ENCODE measurements around the gene FLII. TPM values are rescaled to one million over a fixed set of nuclear protein-coding genes. Genes with fewer than 3 reads are reported as not detected.

The FLII gene
- total and polyA plus RNA-seq, 2 experiments from 2014 or later = 175 to 373 TPM

DNA sequence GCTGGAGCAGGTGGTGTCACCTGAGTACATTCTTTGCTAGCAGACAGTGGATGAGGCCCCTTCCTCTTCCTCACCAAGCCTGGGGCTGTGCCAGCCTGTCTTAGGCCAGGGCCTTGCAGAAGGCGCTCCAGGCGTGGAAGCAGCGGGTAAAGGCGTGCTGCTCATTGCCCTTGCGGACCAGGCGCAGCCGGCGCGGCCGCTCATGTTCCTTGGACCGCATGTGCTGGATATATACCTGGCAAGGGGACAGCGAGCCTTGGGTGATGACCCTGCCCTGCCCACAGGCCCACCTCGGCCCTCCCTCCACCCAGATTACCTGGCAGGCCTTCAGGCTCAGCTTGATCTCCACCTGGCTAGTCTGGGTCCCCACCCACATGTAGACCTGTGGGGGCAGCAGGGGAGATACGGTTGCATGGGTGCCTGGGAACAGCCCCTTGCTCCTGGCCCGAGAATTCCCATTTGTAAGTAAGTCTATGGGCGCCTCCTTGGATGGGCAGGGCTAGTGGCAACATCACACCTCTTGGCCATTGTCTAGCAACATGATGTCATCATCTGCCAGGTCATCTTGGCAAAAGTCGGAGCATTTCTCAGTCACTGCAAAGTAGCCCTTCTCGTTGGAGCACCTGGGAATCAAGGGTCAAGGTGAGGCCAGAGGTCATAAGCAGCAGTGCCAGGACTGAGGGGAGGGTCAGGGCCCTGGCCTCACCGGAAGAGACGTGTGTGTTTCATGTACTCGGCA lies 13.3 kb downstream of the FLII start:
- H3K27ac Mint-ChIP-seq = peak overlapping the region; percentile 83; the same call in 1 of the 2 replicates
- H3F3A ChIP-seq (replicated peaks; ENCODE audit: low read depth) = peaks cover 16% of the 10 kb centered on the region
- H2AFZ ChIP-seq = no peak overlapping the region
- ATAC-seq (no peak), DNase-seq (ENCODE audit: low spot score) (no peak)
- H3K27me3 ChIP-seq (ENCODE audit: insufficient read depth) = no peaks in the 10 kb centered on the region
- no peaks in the 10 kb centered on the region for H3K9me2 ChIP-seq (ENCODE audit: insufficient read depth)
- H3K36me3 ChIP-seq (ENCODE audit: insufficient read depth) = peaks cover 12% of the 10 kb centered on the region; the same call in 1 of the 2 replicates
- H3K4me1 ChIP-seq (ENCODE audit: insufficient read depth) = peaks cover 5% of the 10 kb centered on the region; the same call in 1 of the 2 replicates
- H3K4me1 Mint-ChIP-seq = peaks cover 16% of the 10 kb centered on the region
- H3K4me3 ChIP-seq = no peak overlapping the region
- peaks cover 30% of the 10 kb centered on the region for H3K27me3 Mint-ChIP-seq (ENCODE audit: insufficient read depth, low read depth, poor library complexity)
- H3K36me3 Mint-ChIP-seq (ENCODE audit: low read depth) = peaks cover 59% of the 10 kb centered on the region
- H3K4me3 Mint-ChIP-seq = peak overlapping the region; percentile 19; the same call in 1 of the 3 replicates
- peaks cover 4% of the 10 kb centered on the region; the same call in 1 of the 2 replicates for H4K20me1 ChIP-seq (replicated peaks; ENCODE audit: insufficient read depth)
- H3K79me2 ChIP-seq (replicated peaks; ENCODE audit: insufficient read depth) = no peaks in the 10 kb centered on the region
- H3K9me3 Mint-ChIP-seq = no peaks in the 10 kb centered on the region; the same call in 2 of the 3 replicates
- TF ChIP-seq, protein P1, sequence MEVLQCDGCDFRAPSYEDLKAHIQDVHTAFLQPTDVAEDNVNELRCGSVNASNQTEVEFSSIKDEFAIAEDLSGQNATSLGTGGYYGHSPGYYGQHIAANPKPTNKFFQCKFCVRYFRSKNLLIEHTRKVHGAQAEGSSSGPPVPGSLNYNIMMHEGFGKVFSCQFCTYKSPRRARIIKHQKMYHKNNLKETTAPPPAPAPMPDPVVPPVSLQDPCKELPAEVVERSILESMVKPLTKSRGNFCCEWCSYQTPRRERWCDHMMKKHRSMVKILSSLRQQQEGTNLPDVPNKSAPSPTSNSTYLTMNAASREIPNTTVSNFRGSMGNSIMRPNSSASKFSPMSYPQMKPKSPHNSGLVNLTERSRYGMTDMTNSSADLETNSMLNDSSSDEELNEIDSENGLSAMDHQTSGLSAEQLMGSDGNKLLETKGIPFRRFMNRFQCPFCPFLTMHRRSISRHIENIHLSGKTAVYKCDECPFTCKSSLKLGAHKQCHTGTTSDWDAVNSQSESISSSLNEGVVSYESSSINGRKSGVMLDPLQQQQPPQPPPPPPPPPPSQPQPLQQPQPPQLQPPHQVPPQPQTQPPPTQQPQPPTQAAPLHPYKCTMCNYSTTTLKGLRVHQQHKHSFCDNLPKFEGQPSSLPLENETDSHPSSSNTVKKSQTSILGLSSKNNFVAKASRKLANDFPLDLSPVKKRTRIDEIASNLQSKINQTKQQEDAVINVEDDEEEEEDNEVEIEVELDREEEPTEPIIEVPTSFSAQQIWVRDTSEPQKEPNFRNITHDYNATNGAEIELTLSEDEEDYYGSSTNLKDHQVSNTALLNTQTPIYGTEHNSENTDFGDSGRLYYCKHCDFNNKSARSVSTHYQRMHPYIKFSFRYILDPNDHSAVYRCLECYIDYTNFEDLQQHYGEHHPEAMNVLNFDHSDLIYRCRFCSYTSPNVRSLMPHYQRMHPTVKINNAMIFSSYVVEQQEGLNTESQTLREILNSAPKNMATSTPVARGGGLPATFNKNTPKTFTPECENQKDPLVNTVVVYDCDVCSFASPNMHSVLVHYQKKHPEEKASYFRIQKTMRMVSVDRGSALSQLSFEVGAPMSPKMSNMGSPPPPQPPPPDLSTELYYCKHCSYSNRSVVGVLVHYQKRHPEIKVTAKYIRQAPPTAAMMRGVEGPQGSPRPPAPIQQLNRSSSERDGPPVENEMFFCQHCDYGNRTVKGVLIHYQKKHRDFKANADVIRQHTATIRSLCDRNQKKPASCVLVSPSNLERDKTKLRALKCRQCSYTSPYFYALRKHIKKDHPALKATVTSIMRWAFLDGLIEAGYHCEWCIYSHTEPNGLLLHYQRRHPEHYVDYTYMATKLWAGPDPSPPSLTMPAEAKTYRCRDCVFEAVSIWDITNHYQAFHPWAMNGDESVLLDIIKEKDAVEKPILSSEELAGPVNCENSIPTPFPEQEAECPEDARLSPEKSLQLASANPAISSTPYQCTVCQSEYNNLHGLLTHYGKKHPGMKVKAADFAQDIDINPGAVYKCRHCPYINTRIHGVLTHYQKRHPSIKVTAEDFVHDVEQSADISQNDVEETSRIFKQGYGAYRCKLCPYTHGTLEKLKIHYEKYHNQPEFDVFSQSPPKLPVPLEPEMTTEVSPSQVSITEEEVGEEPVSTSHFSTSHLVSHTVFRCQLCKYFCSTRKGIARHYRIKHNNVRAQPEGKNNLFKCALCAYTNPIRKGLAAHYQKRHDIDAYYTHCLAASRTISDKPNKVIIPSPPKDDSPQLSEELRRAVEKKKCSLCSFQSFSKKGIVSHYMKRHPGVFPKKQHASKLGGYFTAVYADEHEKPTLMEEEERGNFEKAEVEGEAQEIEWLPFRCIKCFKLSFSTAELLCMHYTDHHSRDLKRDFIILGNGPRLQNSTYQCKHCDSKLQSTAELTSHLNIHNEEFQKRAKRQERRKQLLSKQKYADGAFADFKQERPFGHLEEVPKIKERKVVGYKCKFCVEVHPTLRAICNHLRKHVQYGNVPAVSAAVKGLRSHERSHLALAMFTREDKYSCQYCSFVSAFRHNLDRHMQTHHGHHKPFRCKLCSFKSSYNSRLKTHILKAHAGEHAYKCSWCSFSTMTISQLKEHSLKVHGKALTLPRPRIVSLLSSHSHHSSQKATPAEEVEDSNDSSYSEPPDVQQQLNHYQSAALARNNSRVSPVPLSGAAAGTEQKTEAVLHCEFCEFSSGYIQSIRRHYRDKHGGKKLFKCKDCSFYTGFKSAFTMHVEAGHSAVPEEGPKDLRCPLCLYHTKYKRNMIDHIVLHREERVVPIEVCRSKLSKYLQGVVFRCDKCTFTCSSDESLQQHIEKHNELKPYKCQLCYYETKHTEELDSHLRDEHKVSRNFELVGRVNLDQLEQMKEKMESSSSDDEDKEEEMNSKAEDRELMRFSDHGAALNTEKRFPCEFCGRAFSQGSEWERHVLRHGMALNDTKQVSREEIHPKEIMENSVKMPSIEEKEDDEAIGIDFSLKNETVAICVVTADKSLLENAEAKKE (CRISPR knock-in tag; IDR thresholded peaks at IDR 0.05) = no peak
- TF ChIP-seq JUNB (IDR thresholded peaks at IDR 0.05; ENCODE audit: unreplicated experiment) = no peak
- TF ChIP-seq EZH2 (IDR thresholded peaks at IDR 0.05; ENCODE audit: low read depth, unreplicated experiment) = no peak
- TF ChIP-seq, protein P2, sequence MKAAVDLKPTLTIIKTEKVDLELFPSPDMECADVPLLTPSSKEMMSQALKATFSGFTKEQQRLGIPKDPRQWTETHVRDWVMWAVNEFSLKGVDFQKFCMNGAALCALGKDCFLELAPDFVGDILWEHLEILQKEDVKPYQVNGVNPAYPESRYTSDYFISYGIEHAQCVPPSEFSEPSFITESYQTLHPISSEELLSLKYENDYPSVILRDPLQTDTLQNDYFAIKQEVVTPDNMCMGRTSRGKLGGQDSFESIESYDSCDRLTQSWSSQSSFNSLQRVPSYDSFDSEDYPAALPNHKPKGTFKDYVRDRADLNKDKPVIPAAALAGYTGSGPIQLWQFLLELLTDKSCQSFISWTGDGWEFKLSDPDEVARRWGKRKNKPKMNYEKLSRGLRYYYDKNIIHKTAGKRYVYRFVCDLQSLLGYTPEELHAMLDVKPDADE (IDR thresholded peaks at IDR 0.05) = no peak
- TF ChIP-seq EZH2phosphoT487 (IDR thresholded peaks at IDR 0.05; ENCODE audit: unreplicated experiment) = no peak
- no peak overlapping the region for H3K27ac ChIP-seq (ENCODE audit: low read depth)
- H3K4me2 ChIP-seq = no peak overlapping the region
